B cell (primary cell): ENCODE measurements around the gene SYNE2. TPM values are rescaled to one million over a fixed set of nuclear protein-coding genes. Genes with fewer than 3 reads are reported as not detected.

Experiments
- ATAC-seq: fragments of 200-7000 bp; cut with Tn5 transposase; one replicate; pipeline ENCODE4 v1.10.0; 2021; ENCODE audit warnings: low read depth, mild to moderate bottlenecking, moderate number of reproducible peaks, moderate library complexity
- CTCF ChIA-PET: fragments of 350-600 bp; sonication (Branson Sonifier 250); formaldehyde crosslinking; loops from one replicate; lab custom pipeline; 2021; ENCODE audit warnings: antibody characterized with exemption, inconsistent platforms; lab: Charles Lee
- POLR2A ChIA-PET: fragments of 350-600 bp; sonication (Branson Sonifier 250); formaldehyde crosslinking; loops from one replicate; lab custom pipeline; 2021; ENCODE audit warnings: antibody characterized with exemption; lab: Charles Lee
- DNase-seq: peaks from one replicate; pipeline ENCODE4 v3.0.0; 2013
- H2AFZ ChIP-seq: 2 replicates; pipeline ENCODE4 v1.6.1; 2012; ENCODE audit warnings: mild to moderate bottlenecking, low read depth, low read length; ENCODE audit not compliant: insufficient read depth, poor library complexity, severe bottlenecking
- H3K27ac ChIP-seq, 2 donors: 1 replicate in 1 of 2; 2 replicates in 1 of 2; pipeline ENCODE4 v1.5.1; 2012 to 2013; ENCODE audit warnings: low read length in 2 of 2, mild to moderate bottlenecking in 2 of 2, moderate library complexity in 1 of 2
- H3K27me3 ChIP-seq, 4 experiments: fragments of 200-600 bp in 1 of 4; sonication (generic) in 1 of 4; replicated peaks in 1 of 4; 1 replicate in 2 of 4; 2 replicates in 2 of 4; pipeline versions ENCODE4 v1.6.1 to v1.7.0; 2013 to 2016; ENCODE audit warnings: low read length in 3 of 4, mild to moderate bottlenecking in 2 of 4, mixed read lengths in 1 of 4, moderate library complexity in 1 of 4; ENCODE audit not compliant: insufficient read depth in 4 of 4, control insufficient read depth in 3 of 4; ENCODE audit errors: control extremely low read depth in 1 of 4
- H3K36me3 ChIP-seq, 2 experiments: replicated peaks in 1 of 2; 1 replicate in 1 of 2; 2 replicates in 1 of 2; pipeline versions ENCODE4 v1.6.1 to v1.7.1; 2013; ENCODE audit warnings: low read length in 1 of 2; ENCODE audit not compliant: insufficient read depth in 2 of 2, control insufficient read depth in 1 of 2; ENCODE audit errors: control extremely low read depth in 1 of 2, extremely low read depth in 1 of 2
- H3K4me1 ChIP-seq, 2 donors: fragments of 200-600 bp in 1 of 2; sonication (generic) in 1 of 2; 1 replicate in 1 of 2; 2 replicates in 1 of 2; pipeline versions ENCODE4 v1.5.1 to v1.6.1; 2013 to 2017; ENCODE audit warnings: low read length in 2 of 2; ENCODE audit not compliant: control insufficient read depth in 2 of 2, insufficient read depth in 2 of 2
- H3K4me2 ChIP-seq: replicated peaks from 2 replicates; pipeline ENCODE3; 2012; ENCODE audit warnings: mild to moderate bottlenecking, low read depth, low read length; ENCODE audit not compliant: poor library complexity, severe bottlenecking
- H3K4me3 ChIP-seq, 5 experiments: fragments of 200-600 bp in 1 of 5; sonication (generic) in 1 of 5; 1 replicate in 3 of 5; 2 replicates in 2 of 5; pipeline versions ENCODE4 v1.5.1 to v1.7.0; 2011 to 2016; ENCODE audit warnings: low read length in 4 of 5, mild to moderate bottlenecking in 4 of 5, low read depth in 2 of 5, control low read depth in 1 of 5, moderate library complexity in 1 of 5; ENCODE audit not compliant: insufficient read depth in 1 of 5; ENCODE audit errors: control extremely low read depth in 1 of 5, extremely low read depth in 1 of 5
- H3K79me2 ChIP-seq: fragments of 200-600 bp; sonication (generic); one replicate; pipeline ENCODE4 v1.6.0; 2016; ENCODE audit warnings: low read length; ENCODE audit not compliant: control insufficient read depth, insufficient read depth
- H3K9ac ChIP-seq: fragments of 200-600 bp; sonication (generic); 2 replicates; pipeline ENCODE4 v1.6.1; 2017; ENCODE audit warnings: mild to moderate bottlenecking, low read length, moderate library complexity
- H3K9me3 ChIP-seq, 3 donors: one replicate each; pipeline versions ENCODE4 v1.6.1 to v1.7.1; 2013; ENCODE audit warnings: low read length in 2 of 3; ENCODE audit not compliant: control insufficient read depth in 2 of 3, insufficient read depth in 1 of 3; ENCODE audit errors: control extremely low read depth in 1 of 3
- H4K20me1 ChIP-seq: 2 replicates; pipeline ENCODE4 v1.6.0; 2012; ENCODE audit warnings: mild to moderate bottlenecking, low read length; ENCODE audit not compliant: insufficient read depth, control insufficient read depth, poor library complexity, severe bottlenecking
- H3K27ac Mint-ChIP-seq: one replicate; pipeline ENCODE4 v1.8.0; 2021; ENCODE audit warnings: mixed read lengths
- H3K27me3 Mint-ChIP-seq: one replicate; pipeline ENCODE4 v1.8.0; 2021; ENCODE audit warnings: mixed read lengths
- H3K4me1 Mint-ChIP-seq: one replicate; pipeline ENCODE4 v1.8.0; 2021; ENCODE audit warnings: mixed read lengths
- H3K4me3 Mint-ChIP-seq: one replicate; pipeline ENCODE4 v1.8.0; 2021; ENCODE audit warnings: mixed read lengths
- H3K9me3 Mint-ChIP-seq: one replicate; pipeline ENCODE4 v1.8.0; 2022; ENCODE audit warnings: mixed read lengths; ENCODE audit not compliant: insufficient read depth
- EZH2 ChIP-seq: IDR thresholded peaks from 2 replicates; pipeline ENCODE4 v1.6.1; 2012; ENCODE audit warnings: borderline replicate concordance, low read depth, mild to moderate bottlenecking, moderate library complexity, low read length; ENCODE audit not compliant: insufficient read depth, poor library complexity, severe bottlenecking
- WGBS: methylation state at CpG from one replicate; pipeline ENCODE4 v1.1.5; 2013; ENCODE audit warnings: missing lambda C conversion rate; ENCODE audit not compliant: insufficient coverage; 5-methylcytosine and 5-hydroxymethylcytosine counted together
- intact Hi-C: fragments of 100-400 bp; cut with micrococcal nuclease; formaldehyde crosslinking; loops from one replicate; pipeline ENCODE4 v1.10.0; 2022
- polyA plus RNA-seq: library from polyadenylated mRNA; depleted of rRNA; stranded (reverse); fragments of >200 nt; gene quantifications from 2 replicates; pipeline ENCODE4 v1.2.3, GENCODE V29; 2012
- total RNA-seq, 2 donors: library from RNA; stranded (reverse); fragments of 120-200 nt in 1 of 2; gene quantifications; 1 replicate in 1 of 2; 2 replicates in 1 of 2; pipeline versions ENCODE4 v1.2.3 to v1.2.4, GENCODE V29; 2013 to 2022
- TF ChIP-seq, protein P1 (sequence below): fragments of 200-600 bp; IDR thresholded peaks from one replicate; pipeline ENCODE4 v1.8.0; 2022; ENCODE audit warnings: antibody characterized with exemption, mild to moderate bottlenecking

Gene SYNE2
- total and polyA plus RNA-seq, 2 donors (not counting 1 experiment from before 2014, with no cell fraction given): 39.5 to 105 TPM

DNA sequence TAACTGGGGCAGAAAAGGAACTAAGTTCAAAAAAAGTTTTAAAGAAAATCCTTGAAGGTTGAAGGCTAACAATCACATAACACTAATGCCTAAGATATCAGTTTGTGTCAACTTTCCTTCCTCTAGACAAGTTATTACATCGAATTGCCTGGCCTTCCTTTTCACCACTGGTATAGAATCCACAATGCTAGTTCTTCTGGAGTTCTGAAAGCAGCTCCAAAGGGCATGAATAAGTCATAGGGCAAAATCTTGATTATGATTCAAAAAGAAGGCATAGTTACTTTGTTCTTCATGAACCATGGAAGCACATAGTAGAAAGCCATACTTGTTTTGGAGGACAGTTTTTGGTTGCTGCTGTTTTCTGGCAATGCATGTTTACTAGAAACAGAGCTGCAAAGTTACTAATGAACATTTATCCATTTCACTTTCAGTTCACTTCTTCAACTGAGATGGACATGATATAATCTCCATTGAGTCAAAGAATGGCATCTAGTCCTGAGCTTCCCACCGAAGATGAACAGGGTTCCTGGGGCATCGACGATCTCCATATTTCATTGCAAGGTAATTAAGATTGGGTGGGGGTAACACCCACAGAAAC, 56.0 kb downstream of the SYNE2 start:
- Histone ChIP-seq H3K27ac (no peak overlapping the region), H3K79me2 (peaks cover 4% of the 10 kb centered on the region), H3K9me3 (no peaks in the 10 kb centered on the region), H3K36me3 (no peaks in the 10 kb centered on the region), H2AFZ (no peak overlapping the region), H3K4me1 (peaks cover 0 to 3% of the 10 kb centered on the region in 2 donors), H3K9ac (peak overlapping the region; percentile 15), H3K27me3 (no peaks in the 10 kb centered on the region), H3K4me2 (peak overlapping the region; percentile 52), H3K4me3 (no peak overlapping the region), H4K20me1 (no peaks in the 10 kb centered on the region)
- WGBS: no CpG with 5 or more reads among the region's 4 CpGs
- ChIA-PET CTCF (interaction anchor here (1.4 kb wide), 1 partner anchor 56 kb away, joined by 5 read pairs; the partner anchor contains the start of gene SYNE2), POLR2A (no interaction called here)
- H3K4me1 Mint-ChIP-seq: peaks cover 9% of the 10 kb centered on the region
- no peak overlapping the region for H3K27ac Mint-ChIP-seq
- H3K27me3 Mint-ChIP-seq: no peaks in the 10 kb centered on the region
- DNase-seq (no peak), ATAC-seq (no peak)
- peak overlapping the region; percentile 27 for H3K4me3 Mint-ChIP-seq
- intact Hi-C loops: loop anchor here (10.0 kb wide), 1 partner anchor 54 kb away; the partner anchor contains the start of gene SYNE2
- no peaks in the 10 kb centered on the region for H3K9me3 Mint-ChIP-seq
- TF ChIP-seq EZH2: no peak
- TF ChIP-seq, protein P1, sequence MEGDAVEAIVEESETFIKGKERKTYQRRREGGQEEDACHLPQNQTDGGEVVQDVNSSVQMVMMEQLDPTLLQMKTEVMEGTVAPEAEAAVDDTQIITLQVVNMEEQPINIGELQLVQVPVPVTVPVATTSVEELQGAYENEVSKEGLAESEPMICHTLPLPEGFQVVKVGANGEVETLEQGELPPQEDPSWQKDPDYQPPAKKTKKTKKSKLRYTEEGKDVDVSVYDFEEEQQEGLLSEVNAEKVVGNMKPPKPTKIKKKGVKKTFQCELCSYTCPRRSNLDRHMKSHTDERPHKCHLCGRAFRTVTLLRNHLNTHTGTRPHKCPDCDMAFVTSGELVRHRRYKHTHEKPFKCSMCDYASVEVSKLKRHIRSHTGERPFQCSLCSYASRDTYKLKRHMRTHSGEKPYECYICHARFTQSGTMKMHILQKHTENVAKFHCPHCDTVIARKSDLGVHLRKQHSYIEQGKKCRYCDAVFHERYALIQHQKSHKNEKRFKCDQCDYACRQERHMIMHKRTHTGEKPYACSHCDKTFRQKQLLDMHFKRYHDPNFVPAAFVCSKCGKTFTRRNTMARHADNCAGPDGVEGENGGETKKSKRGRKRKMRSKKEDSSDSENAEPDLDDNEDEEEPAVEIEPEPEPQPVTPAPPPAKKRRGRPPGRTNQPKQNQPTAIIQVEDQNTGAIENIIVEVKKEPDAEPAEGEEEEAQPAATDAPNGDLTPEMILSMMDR: no peak

DNA sequence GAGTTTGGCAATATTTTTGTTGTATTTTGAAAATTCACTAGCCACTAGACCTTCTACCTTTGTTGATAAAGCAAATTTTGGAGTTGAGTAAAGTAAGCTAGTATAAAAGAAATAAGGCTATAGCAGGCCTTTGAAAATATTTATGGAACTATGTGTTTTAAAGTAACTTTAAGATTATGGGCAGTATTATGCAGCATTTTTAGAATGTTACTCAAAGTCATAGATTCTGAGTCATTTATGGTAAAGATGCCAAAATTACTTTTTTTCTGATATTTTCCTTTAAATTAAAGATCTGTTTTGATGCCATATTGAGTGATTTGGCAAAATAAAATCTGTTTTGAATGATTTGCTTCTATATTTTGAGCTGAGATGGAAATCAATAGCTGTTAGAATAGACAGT, 57.2 kb downstream of the SYNE2 start:
- no peak for TF ChIP-seq EZH2
- TF ChIP-seq, protein P1: no peak

More for the DNA sequence above, 57.2 kb downstream of the SYNE2 start:
- no peak overlapping the region for H3K27ac Mint-ChIP-seq
- ChIA-PET CTCF (interaction anchor here (0.6 kb wide), 1 partner anchor 15 kb away, joined by 4 read pairs; no protein-coding TSS in a partner anchor), POLR2A (interaction anchor here (0.5 kb wide), 1 partner anchor 49 kb away, joined by 4 read pairs; no protein-coding TSS in a partner anchor)
- no peaks in the 10 kb centered on the region for H3K27me3 Mint-ChIP-seq
- DNase-seq (no peak), ATAC-seq (no peak)
- Histone ChIP-seq H3K27me3 (no peaks in the 10 kb centered on the region), H4K20me1 (no peaks in the 10 kb centered on the region), H3K79me2 (peaks cover 4% of the 10 kb centered on the region), H3K9me3 (no peaks in the 10 kb centered on the region), H3K9ac (no peak overlapping the region), H3K27ac (no peak overlapping the region), H3K36me3 (no peaks in the 10 kb centered on the region), H3K4me3 (no peak overlapping the region), H2AFZ (no peak overlapping the region), H3K4me1 (peaks cover 0 to 3% of the 10 kb centered on the region in 2 donors), H3K4me2 (no peak overlapping the region)
- H3K9me3 Mint-ChIP-seq: no peaks in the 10 kb centered on the region
- intact Hi-C loops: loop anchor here (10.0 kb wide), 1 partner anchor 55 kb away; the partner anchor contains the start of gene SYNE2
- no peak overlapping the region for H3K4me3 Mint-ChIP-seq
- peaks cover 9% of the 10 kb centered on the region for H3K4me1 Mint-ChIP-seq
